Stimulated activated CD4-positive, alpha-beta T cell treated with anti-CD3 and anti-CD28 coated beads, Interleukin-4, amount 100 ng/mL, for 24 hours (primary cell): ENCODE data around the gene HOXD12.

ENCODE experiments used
- DNase-seq: peaks from one replicate; pipeline ENCODE4 v3.0.0-alpha.2; 2020

Gene HOXD12

GRCh38 chr2:176136374-176137251 lies 37.0 kb downstream of the HOXD12 start:
- DNase-seq: no peak

- no peak for DNase-seq
Observed at GRCh38 chr2:176137252-176137580, 37.6 kb downstream of the HOXD12 start.

- no peak for DNase-seq
Observed at GRCh38 chr2:176137906-176138305, 38.3 kb downstream of the HOXD12 start.

GRCh38 chr2:176138526-176138922 lies 38.9 kb downstream of the HOXD12 start:
- no peak for DNase-seq

- DNase-seq: no peak
Observed at GRCh38 chr2:176138923-176139660, 39.5 kb downstream of the HOXD12 start.

GRCh38 chr2:176139661-176140512 lies 40.3 kb downstream of the HOXD12 start:
- DNase-seq: no peak

GRCh38 chr2:176140513-176141317 lies 41.1 kb downstream of the HOXD12 start:
- DNase-seq: peak; percentile 53

- DNase-seq: no peak
Observed at GRCh38 chr2:176142281-176142680, 42.7 kb downstream of the HOXD12 start.

- no peak for DNase-seq
Observed at GRCh38 chr2:176145085-176145969, 45.7 kb downstream of the HOXD12 start.

- no peak for DNase-seq
Observed at GRCh38 chr2:176146101-176146500, 46.5 kb downstream of the HOXD12 start.

GRCh38 chr2:176146645-176147044 lies 47.0 kb downstream of the HOXD12 start:
- no peak for DNase-seq

GRCh38 chr2:176147210-176147799 lies 47.7 kb downstream of the HOXD12 start:
- DNase-seq: no peak

- DNase-seq: no peak
Observed at GRCh38 chr2:176147800-176148496, 48.4 kb downstream of the HOXD12 start.

- DNase-seq: no peak
Observed at GRCh38 chr2:176148751-176149421, 49.3 kb downstream of the HOXD12 start.

- no peak for DNase-seq
Observed at GRCh38 chr2:176149481-176149938, 49.9 kb downstream of the HOXD12 start.

GRCh38 chr2:176149939-176150583 lies 50.5 kb downstream of the HOXD12 start:
- DNase-seq: no peak

GRCh38 chr2:176150584-176151441 lies 51.2 kb downstream of the HOXD12 start:
- DNase-seq: no peak
